ENCODE results near the gene SGCA.

The SGCA gene

DNA sequence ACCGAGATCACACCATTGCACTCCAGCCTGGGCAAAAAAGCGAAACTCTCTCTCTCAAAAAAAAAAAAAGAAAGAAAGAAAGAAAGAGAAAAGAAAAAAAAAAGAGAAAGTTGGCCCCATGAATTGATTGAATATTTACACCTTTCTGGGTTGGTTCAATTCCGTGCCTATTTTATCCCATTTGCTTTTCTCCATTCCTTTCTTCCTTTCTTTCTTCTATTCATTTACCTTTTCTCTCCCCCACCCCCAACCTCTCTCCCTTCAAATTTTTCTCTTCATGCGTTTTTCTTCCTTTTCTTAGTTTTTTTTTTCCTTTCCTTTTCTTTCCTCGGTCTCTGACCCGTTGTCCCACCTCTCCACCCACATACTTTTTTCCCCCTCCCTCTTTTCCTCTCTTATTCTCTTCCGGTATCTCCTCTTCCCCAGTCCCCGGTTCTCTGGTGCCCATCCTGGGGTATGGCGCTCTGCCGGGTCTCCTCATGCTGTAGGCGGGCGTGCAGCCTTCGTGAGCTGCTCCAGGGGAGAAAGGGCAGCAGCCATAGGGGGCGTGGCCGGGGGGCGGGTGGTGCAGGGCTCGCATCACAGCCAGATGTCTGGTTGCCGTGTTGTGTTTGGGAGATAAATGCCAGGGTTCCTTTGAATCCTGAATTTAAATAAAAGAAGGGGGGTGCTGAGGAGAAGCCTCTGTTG lies 40.9 kb downstream of the SGCA start:
- peak overlapping the region; percentile 44; the same call in 1 of the 2 replicates for H3K4me3 ChIP-seq (ENCODE audit: low read length)
- H3K36me3 ChIP-seq (ENCODE audit: insufficient read depth, low read depth, low read length), result no peaks in the 10 kb centered on the region
- peak overlapping the region; percentile 53; the same call in 1 of the 2 replicates for H3K9ac ChIP-seq (ENCODE audit: low read depth, low read length)
- H3K4me1 ChIP-seq (ENCODE audit: insufficient read depth, low read length), result peaks cover 49% of the 10 kb centered on the region
- no peak overlapping the region for H3K27ac ChIP-seq (ENCODE audit: low read length)
- H3K27me3 ChIP-seq (ENCODE audit: insufficient read depth, low read length), result peaks cover 63% of the 10 kb centered on the region
- H3K9me3 ChIP-seq (ENCODE audit: insufficient read depth, low read depth, low read length), result no peaks in the 10 kb centered on the region

DNA sequence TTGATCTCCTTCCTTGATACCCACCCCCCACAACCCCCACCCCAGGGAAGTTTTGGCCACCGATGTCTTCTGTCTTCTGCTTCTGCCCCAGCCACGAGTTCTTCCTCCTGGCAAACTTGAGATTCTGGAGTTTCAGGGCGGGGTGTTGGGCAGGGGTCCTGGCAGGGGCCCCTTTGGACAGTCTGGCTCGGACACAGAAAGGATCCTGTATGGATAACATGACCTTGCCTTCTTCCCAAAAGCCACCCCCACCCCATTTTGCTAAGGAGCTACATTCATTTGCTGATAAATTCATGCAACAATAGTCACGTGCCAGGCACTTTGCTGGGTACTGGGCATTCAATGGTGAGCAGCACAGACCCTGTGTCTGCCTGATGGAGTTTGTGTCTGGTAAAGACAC lies 41.5 kb downstream of the SGCA start:
- Histone ChIP-seq H3K4me3 (ENCODE audit: low read length) (peak overlapping the region; percentile 44; the same call in 1 of the 2 replicates), H3K27ac (ENCODE audit: low read length) (no peak overlapping the region), H3K9me3 (ENCODE audit: insufficient read depth, low read depth, low read length) (no peaks in the 10 kb centered on the region), H3K4me1 (ENCODE audit: insufficient read depth, low read length) (peaks cover 54% of the 10 kb centered on the region), H3K36me3 (ENCODE audit: insufficient read depth, low read depth, low read length) (no peaks in the 10 kb centered on the region), H3K27me3 (ENCODE audit: insufficient read depth, low read length) (peaks cover 58% of the 10 kb centered on the region), H3K9ac (ENCODE audit: low read depth, low read length) (peak overlapping the region; percentile 53; the same call in 1 of the 2 replicates)

DNA sequence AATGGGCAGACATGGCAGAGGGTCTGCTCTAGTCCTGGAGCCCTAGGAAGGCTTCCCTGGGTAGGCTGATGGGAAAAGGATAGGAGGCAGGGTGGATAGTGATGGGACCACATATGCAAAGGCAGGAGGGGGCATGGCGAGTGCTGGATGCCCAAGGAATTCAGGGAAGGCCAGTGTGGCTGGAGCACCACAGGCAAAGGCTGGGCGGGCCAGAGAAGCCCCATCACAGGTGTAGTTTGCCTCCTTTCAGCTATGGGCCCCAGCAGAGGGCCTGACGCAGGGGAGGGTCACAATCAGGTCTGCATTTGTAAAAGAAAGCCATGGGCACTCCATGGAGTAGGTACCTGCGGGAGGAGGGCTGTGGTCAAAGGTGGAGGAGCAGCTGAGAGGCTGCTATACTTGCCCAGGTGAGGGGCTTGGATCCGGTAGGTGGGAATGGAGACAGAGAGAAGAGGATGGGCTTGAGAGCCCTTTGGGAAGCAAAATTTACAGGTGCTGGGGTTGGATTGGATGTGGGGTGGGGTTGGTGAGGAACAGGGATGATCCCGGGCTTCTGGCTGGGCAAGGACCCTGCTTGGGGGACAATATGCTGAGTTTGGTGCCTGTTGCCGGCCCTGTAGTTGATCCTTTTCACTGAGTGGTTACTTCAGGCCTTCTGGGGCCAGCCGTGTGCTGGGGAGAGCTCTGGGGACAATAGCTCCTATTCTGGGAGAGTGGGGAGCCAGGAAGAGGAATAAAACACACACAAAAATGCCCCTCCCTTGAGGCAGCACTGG lies 42.2 kb downstream of the SGCA start:
- no peaks in the 10 kb centered on the region for H3K9me3 ChIP-seq (ENCODE audit: insufficient read depth, low read depth, low read length)
- H3K27me3 ChIP-seq (ENCODE audit: insufficient read depth, low read length), result peaks cover 51% of the 10 kb centered on the region

DNA sequence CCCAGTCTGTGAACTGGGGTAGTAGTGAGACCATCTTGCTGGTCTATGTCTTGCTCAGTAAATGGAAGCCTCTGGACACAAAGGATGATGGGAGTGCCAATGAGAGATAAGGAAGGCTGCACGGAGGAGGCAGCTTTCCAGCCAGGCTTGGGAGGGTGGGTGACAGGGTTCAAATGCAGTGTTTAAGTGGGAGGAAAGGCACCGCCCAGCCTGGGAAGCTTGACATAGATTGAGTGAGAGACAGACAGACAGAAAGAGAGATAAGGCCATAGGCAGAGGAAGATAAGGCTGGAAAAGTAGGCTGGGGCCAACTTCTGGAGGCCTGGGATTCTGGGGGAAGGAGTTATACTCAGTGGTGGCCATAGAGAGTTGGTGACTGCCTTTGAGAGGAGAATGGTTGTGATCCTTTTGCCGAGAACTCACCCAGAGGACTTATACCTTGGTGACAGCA lies 42.8 kb downstream of the SGCA start:
- no peak overlapping the region for H3K4me3 ChIP-seq (ENCODE audit: low read length)
- H3K4me1 ChIP-seq (ENCODE audit: insufficient read depth, low read length), result peaks cover 60% of the 10 kb centered on the region
- H3K27me3 ChIP-seq (ENCODE audit: insufficient read depth, low read length), result peaks cover 45% of the 10 kb centered on the region
- no peaks in the 10 kb centered on the region for H3K36me3 ChIP-seq (ENCODE audit: insufficient read depth, low read depth, low read length)
- no peak overlapping the region for H3K27ac ChIP-seq (ENCODE audit: low read length)
- H3K9ac ChIP-seq (ENCODE audit: low read depth, low read length), result no peak overlapping the region
- no peaks in the 10 kb centered on the region for H3K9me3 ChIP-seq (ENCODE audit: insufficient read depth, low read depth, low read length)

More for the DNA sequence above, 42.2 kb downstream of the SGCA start:
- no peak overlapping the region for H3K27ac ChIP-seq (ENCODE audit: low read length)
- H3K4me3 ChIP-seq (ENCODE audit: low read length), result no peak overlapping the region
- no peak overlapping the region for H3K9ac ChIP-seq (ENCODE audit: low read depth, low read length)
- no peaks in the 10 kb centered on the region for H3K36me3 ChIP-seq (ENCODE audit: insufficient read depth, low read depth, low read length)
- H3K4me1 ChIP-seq (ENCODE audit: insufficient read depth, low read length), result peaks cover 54% of the 10 kb centered on the region

DNA sequence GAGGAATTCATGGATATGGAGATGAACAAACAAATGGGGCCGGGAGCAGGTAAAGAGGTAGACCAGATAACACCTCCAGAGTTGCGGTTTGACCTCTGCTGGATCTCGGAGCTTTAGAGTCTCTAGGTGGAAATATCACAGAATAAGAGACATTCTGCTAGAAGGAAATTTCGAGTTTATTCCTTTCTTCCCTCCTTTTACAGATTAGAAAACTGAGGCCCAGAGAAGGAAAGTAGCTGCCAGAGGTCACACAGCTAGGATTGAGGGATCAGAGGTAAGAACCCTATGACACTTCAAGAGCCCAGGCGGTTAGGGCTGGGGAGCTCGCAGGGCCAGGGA lies 43.3 kb downstream of the SGCA start:
- Histone ChIP-seq H3K27ac (ENCODE audit: low read length) (no peak overlapping the region), H3K36me3 (ENCODE audit: insufficient read depth, low read depth, low read length) (no peaks in the 10 kb centered on the region), H3K9me3 (ENCODE audit: insufficient read depth, low read depth, low read length) (no peaks in the 10 kb centered on the region), H3K4me1 (ENCODE audit: insufficient read depth, low read length) (peaks cover 60% of the 10 kb centered on the region), H3K9ac (ENCODE audit: low read depth, low read length) (no peak overlapping the region), H3K27me3 (ENCODE audit: insufficient read depth, low read length) (peaks cover 42% of the 10 kb centered on the region), H3K4me3 (ENCODE audit: low read length) (no peak overlapping the region)

DNA sequence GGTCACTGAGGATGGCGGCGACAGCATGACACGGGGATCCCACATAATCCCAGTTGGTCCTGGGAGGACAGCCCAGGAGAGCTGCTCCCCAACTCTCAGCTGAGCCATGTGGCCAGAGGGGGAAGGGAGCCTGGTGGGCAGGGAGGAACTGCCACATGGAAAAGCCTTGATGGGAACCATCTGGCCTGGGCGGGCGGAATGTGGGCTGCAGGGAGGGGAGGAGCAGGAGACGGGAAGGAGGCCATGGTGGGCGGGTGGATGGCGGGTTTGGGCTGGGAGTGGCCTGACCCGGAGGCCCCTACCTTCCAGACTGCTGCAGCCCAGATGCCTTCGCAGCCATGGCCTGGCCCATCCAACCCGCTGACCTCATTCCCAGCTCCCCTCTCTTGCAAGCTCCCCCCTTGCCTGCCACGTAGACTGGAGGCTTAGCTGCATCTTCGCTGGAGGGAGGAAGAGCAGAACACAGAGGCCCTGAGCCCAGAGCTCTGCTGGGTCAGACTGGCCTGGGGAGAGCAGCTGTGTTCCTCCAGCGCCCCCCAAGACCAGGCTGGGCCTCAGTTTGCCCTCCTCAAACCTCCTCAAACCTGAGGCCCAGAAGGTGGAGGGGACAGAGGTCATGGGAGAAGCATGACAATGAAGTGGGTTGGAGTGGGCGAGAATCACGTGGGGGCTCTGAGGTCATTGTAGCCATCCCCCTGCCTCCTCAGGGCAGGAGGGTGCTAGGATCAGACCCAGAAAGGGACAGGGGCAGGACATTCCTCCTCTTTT lies 43.9 kb downstream of the SGCA start:
- H3K4me1 ChIP-seq (ENCODE audit: insufficient read depth, low read length), result peaks cover 60% of the 10 kb centered on the region
- H3K36me3 ChIP-seq (ENCODE audit: insufficient read depth, low read depth, low read length), result no peaks in the 10 kb centered on the region
- peak overlapping the region; percentile 50 for H3K4me3 ChIP-seq (ENCODE audit: low read length)
- H3K9ac ChIP-seq (ENCODE audit: low read depth, low read length), result peak overlapping the region; percentile 57; the same call in 1 of the 2 replicates
- H3K27ac ChIP-seq (ENCODE audit: low read length), result no peak overlapping the region
- H3K9me3 ChIP-seq (ENCODE audit: insufficient read depth, low read depth, low read length), result no peaks in the 10 kb centered on the region
- H3K27me3 ChIP-seq (ENCODE audit: insufficient read depth, low read length), result peaks cover 38% of the 10 kb centered on the region

DNA sequence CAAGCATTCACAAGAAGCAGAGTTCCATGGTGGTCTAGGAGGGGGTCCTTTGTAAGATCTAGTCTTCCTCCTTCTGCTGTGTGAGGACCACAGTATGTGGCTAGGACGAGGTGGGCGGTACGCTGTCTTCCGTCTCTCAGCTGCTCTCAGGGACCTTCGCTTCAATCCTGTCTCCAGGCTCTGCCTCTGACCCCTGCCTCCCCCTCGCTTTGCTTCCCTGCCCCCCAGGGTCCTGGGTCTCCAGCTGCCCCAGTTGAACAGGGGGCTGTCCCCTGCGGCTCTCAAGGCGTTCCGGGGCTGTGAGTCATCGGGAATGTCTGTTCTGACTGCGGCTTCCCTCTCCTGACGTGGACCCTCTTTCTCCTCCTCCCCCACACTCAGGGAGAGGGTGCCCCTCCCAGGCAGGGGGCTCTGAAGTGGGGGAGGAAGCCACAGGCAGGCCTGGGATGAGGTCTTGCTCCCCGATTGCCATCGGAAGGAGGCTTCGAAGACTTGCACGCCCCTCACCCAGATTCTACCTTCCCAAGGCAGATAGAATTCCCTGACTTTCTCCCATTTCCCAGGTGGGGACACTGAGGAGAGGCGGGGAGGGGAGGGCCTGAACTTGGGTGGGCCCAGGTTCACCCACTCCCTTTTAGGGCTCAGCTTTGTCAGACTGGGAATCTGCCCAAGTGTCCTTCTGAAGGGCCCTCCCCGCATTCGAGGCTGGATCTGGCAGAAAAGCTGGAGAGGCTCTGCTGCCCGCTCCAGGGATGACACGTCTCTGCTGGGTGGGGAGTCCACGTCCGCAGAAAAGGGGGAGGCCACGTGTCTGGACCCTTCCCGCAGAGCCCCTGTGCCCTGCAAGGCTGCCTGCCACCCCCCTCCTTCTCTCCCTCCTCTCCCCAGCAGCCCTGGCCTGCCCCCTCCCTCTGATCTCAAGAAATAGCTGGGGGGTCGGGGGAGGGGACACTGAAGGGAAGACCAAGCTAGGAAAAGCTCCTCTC lies 44.7 kb downstream of the SGCA start:
- no peaks in the 10 kb centered on the region for H3K9me3 ChIP-seq (ENCODE audit: insufficient read depth, low read depth, low read length)
- H3K27ac ChIP-seq (ENCODE audit: low read length), result no peak overlapping the region
- H3K4me1 ChIP-seq (ENCODE audit: insufficient read depth, low read length), result peaks cover 60% of the 10 kb centered on the region
- peak overlapping the region; percentile 50 for H3K4me3 ChIP-seq (ENCODE audit: low read length)
- H3K27me3 ChIP-seq (ENCODE audit: insufficient read depth, low read length), result peaks cover 30% of the 10 kb centered on the region; the same call in 1 of the 2 replicates
- no peaks in the 10 kb centered on the region for H3K36me3 ChIP-seq (ENCODE audit: insufficient read depth, low read depth, low read length)
- H3K9ac ChIP-seq (ENCODE audit: low read depth, low read length), result peak overlapping the region; percentile 57; the same call in 1 of the 2 replicates

DNA sequence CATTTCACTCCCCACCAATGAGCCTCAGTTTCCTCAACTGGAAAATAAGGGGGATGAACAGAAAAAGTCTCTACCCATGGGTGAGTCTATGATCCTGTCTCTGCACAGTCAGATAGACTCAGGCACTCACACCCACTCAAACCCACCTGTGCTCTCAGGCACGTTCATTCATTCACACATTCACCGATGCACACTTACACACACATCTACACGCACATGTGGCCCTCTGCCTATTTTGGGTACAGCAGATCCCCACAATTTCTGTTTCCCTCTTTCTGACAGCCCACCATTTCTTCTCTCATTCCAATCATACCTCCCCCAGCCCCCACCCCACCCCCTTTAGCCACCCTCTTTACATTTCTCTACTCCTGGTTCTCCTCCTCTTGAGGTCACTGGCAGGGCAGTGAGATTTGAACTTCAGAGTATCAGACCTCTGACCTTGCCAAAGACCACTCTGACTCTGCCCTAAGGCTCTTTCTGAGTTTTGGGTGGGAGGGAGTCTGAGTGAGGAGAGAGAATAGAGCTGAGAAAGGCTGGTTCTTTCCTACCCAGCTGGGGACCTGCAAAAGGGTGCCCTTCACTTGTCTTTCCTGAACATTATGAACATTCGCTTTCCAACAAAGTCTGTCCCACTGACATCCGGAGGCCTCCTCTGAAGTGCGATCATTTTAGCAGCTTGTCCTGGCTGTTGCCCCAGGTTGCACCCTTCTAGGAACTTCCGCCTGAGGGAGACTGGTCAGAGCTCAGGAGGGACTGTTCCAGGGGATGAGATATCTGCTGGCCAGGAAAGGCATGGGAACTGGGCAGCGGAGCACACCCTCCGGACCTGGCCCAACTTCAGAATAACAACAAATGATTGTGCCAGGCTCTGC lies 45.7 kb downstream of the SGCA start:
- peaks cover 60% of the 10 kb centered on the region for H3K4me1 ChIP-seq (ENCODE audit: insufficient read depth, low read length)
- H3K9me3 ChIP-seq (ENCODE audit: insufficient read depth, low read depth, low read length), result no peaks in the 10 kb centered on the region
- peaks cover 23% of the 10 kb centered on the region; the same call in 1 of the 2 replicates for H3K27me3 ChIP-seq (ENCODE audit: insufficient read depth, low read length)
- no peak overlapping the region for H3K4me3 ChIP-seq (ENCODE audit: low read length)
- H3K9ac ChIP-seq (ENCODE audit: low read depth, low read length), result no peak overlapping the region
- no peak overlapping the region for H3K27ac ChIP-seq (ENCODE audit: low read length)
- H3K36me3 ChIP-seq (ENCODE audit: insufficient read depth, low read depth, low read length), result no peaks in the 10 kb centered on the region

DNA sequence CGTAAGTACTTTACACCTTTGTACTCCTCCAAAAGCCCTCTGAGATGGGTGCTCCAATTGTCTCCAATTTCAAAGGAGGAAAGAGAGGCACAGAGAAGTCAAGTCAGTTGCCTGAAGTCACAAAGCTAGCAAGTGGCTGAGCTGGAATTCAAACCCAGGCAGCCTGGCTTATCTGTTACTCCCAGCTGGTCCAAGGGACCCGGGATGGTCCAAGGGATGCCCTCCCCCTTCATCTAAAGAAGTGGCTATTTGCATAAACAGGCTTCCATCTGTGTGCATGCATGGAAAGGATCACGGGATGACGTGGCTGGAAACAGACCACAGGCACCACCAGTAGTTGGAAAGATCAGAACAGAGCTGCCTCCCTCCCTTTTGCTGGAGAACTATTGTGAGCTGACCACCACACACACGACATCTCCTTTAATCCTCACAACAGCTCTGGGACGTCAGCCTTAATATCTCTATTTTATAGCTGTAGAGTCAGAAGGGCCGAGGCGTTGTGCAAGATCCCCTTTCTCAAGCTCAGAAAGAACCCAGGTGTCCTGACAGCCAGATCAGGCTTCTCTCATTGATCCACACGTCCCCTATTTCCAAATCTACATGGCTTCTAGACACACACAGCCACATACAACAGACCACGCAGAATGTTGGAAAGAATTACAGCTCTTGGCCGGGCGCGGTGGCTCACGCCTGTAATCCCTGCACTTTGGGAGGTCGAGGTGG lies 46.5 kb downstream of the SGCA start:
- Histone ChIP-seq H3K27me3 (ENCODE audit: insufficient read depth, low read length) (peaks cover 23% of the 10 kb centered on the region; the same call in 1 of the 2 replicates), H3K36me3 (ENCODE audit: insufficient read depth, low read depth, low read length) (no peaks in the 10 kb centered on the region), H3K9ac (ENCODE audit: low read depth, low read length) (no peak overlapping the region), H3K4me1 (ENCODE audit: insufficient read depth, low read length) (peaks cover 52% of the 10 kb centered on the region), H3K27ac (ENCODE audit: low read length) (no peak overlapping the region), H3K4me3 (ENCODE audit: low read length) (no peak overlapping the region), H3K9me3 (ENCODE audit: insufficient read depth, low read depth, low read length) (no peaks in the 10 kb centered on the region)

Measured in iPS-20b (cell line).